Measurements from ENCODE around the gene PDZRN3.

PDZRN3 gene

GRCh38 chr3:73624821-73625665, at the start of gene PDZRN3:
TSS of gene PDZRN3 (minus strand) at chr3:73624941.
- no peak for FAIRE-seq

DNA sequence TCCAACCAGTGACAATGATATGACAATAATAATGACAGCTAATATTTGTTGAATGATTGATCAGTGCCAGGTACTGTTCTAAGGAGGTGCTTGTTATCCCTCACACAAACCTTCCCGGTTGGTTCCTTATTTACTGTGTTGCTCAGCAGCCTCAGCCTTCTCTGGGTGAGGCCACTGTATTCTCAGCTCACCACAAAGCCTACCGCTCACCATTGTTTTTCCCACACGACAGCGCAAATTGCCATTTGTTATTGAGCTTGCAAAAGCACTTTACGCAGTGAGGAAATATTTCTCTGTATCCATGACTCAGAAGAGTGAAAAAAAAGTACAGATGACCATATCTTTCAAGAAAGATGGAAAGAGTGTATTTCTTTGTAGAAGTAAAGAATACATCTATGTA, 49.5 kb upstream of the PDZRN3 start:
- FAIRE-seq (no peak), DNase-seq (ENCODE audit: insufficient read length, low spot score) (no peak)

More at GRCh38 chr3:73624821-73625665, at the start of gene PDZRN3:
- DNase-seq (ENCODE audit: insufficient read length, low spot score) = no peak

DNA sequence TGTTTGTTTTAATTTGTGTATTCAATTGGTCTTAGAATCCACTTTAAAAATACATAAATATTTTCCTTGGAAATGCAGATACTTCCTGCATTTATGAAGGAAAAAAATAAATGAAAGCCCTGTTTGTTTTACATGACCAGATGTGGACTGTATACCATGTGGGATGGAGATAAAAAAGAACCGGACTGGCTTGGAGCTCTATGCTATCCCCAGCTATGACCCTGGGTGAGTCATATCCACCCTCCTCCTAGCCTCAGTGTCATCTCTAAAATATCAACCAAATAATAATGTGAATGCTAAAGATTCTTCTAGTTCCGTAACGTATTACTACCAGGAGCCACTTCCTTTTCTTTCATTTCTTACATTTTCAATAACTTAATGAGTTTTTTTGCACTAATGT, 44.5 kb upstream of the PDZRN3 start:
- no peak for DNase-seq (ENCODE audit: insufficient read length, low spot score)
- FAIRE-seq = no peak

DNA sequence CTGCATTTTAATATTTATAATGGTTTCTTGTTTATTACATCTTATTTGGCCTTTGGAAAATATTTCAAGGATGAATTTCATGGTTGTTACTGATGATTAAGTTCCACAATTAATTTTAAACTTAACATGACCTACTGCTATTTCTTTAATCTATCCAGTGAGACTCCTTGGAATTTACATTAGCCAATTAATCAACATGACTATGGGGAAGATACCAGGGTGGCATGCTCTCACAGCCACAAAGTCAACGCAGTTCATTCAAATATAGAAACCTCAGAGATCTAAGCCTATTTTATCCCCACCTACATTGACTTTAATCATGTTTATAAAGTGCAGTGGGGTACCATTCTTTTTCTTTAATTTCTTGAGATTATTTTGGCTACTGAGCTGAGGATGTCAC, 43.6 kb upstream of the PDZRN3 start:
- no peak for FAIRE-seq
- DNase-seq (ENCODE audit: insufficient read length, low spot score) = no peak

DNA sequence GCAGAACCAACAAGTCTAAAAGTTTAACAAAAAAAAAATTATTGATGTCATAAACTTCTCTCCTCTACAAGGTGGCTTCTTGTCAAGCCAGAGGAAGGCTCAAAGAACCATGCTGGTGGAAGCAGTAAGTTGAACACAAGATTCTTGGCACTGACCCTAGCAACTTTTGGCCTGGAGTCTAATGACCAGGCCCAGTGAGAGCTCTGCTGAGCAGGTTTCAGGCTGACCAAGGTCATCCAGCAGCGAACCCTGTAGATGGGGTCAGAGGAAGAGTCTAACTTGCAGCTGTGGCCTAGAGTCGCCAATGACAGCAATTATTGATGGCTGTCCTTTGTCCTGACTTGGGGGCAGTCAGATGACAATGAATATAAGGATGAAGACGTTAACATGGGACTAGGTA, 43.1 kb upstream of the PDZRN3 start:
- DNase-seq (ENCODE audit: insufficient read length, low spot score) (no peak), FAIRE-seq (no peak)

DNA sequence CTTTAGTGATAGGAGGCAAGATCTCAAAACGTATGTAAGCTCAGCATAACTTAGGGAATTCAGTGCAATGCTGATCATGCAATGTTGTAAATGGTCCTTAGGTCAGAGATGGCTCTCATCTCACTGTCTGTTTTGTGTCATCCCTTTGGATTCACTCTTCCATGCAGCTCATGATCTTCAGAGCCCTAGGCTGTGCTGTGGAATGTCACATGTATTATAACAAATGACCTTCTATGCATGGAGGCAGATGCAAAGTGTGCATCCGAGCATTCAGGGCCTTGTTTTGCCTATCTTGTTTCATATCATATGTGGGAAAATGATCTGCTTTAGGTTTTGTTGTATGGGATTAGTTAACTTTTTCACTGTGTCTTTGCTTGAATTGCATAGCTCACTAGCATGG, 40.5 kb upstream of the PDZRN3 start:
- FAIRE-seq (no peak), DNase-seq (ENCODE audit: insufficient read length, low spot score) (no peak)

DNA sequence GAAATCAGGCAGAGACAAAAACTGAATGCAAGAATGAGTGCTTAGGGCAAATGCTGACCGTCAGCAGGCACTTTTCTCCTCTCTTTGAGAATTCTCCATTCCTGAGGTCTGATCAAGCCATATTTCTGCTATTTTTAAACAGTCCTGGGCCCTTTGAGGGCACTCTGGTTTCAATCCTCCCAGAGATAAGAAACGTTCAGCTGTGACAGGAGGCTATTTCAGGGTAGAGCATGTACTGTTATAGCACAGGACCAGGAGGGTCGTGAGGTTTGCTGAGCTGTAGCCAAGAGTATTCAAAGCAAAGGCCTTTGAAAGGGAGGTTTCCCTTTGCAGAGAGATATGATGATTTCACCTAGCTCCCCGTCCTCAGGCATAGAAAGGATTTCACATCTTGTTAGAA, 39.6 kb upstream of the PDZRN3 start:
- DNase-seq (ENCODE audit: insufficient read length, low spot score) = no peak
- no peak for FAIRE-seq

DNA sequence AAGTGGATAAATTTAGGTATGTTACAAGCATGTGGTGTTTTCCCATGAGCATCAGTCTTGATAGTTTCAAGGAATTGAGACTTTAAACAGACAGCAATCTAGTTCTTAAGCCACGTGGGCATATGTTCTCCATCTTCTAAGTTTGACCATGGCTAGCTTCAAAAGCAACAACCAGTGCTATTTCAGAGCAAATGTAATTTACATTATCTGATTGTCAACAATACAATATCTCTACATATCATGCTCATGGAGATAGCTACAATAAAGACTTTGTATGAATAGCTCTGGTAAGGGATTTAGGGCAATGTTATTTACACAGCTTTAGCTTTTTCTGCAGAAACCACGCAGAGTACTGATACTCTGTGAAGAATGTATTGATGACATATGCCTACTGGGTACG, 38.8 kb upstream of the PDZRN3 start:
- FAIRE-seq (no peak), DNase-seq (ENCODE audit: insufficient read length, low spot score) (no peak)

DNA sequence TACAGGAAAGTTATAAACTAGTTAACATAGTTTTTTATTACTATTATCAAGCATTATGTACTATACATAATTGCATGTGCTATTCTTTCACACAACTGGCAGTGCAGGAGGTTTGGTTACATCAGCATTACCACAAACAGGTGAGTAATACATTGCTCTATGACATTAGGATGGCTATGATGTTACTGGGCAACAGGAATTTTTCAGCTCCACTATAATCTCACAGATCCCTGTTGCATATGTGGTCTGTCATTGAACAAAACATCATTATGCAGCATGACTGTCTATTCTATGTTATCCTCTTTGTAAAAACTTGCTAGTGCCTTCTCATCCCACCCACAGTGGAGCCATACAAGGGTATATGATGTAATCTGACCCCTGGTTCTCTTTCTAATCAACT, 36.5 kb upstream of the PDZRN3 start:
- no peak for FAIRE-seq
- DNase-seq (ENCODE audit: insufficient read length, low spot score) = no peak

GRCh38 chr3:73658227-73658626, 33.5 kb upstream of the PDZRN3 start:
- DNase-seq (ENCODE audit: insufficient read length, low spot score) = no peak
- FAIRE-seq = no peak

DNA sequence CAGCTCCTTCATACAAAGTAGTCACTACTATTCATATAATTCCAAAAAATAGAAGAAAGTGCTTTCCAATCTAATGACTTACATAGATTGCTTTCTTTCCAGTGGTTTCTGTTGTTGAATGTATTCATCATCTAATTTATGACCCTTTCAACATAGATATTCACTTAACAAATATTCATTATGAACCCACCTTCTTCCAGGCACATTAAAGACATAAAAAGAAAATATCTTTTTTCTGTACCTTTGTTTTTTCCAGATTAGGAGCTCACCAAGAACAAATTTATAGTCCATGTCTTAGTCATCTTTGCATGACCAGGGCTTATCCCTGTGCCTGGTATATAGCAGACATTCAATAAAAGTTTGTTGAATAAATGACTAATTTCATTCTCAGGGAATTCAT, 32.4 kb upstream of the PDZRN3 start:
- no peak for DNase-seq (ENCODE audit: insufficient read length, low spot score)
- FAIRE-seq = no peak

- FAIRE-seq (no peak), DNase-seq (ENCODE audit: insufficient read length, low spot score) (no peak)
Measured at GRCh38 chr3:73656241-73656890, 31.6 kb upstream of the PDZRN3 start.

GRCh38 chr3:73655197-73655596, 30.5 kb upstream of the PDZRN3 start:
- DNase-seq (ENCODE audit: insufficient read length, low spot score) = no peak
- no peak for FAIRE-seq

GRCh38 chr3:73653877-73654276, 29.1 kb upstream of the PDZRN3 start:
- no peak for DNase-seq (ENCODE audit: insufficient read length, low spot score)
- no peak for FAIRE-seq

DNA sequence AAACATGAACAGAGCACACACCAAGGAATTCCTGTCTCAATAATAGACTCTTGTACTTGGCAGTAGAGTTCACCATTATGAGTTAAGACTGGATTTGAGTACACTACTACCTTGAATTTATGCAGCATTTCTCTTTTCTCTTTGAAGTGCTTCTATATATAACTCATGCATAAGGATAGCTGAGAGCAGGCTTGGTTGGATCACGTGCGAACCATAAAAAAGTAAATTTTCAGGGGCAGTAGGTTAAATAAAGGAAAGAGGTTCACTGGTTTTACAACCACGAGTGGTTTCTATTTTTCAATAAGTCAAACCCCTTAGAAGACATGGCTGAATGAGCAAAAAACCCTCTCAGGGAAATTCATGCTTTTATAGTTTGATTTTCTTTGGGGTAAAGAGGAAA, 28.6 kb upstream of the PDZRN3 start:
- no peak for DNase-seq (ENCODE audit: insufficient read length, low spot score)
- no peak for FAIRE-seq

GRCh38 chr3:73652896-73653295, 28.2 kb upstream of the PDZRN3 start:
- FAIRE-seq = no peak

DNA sequence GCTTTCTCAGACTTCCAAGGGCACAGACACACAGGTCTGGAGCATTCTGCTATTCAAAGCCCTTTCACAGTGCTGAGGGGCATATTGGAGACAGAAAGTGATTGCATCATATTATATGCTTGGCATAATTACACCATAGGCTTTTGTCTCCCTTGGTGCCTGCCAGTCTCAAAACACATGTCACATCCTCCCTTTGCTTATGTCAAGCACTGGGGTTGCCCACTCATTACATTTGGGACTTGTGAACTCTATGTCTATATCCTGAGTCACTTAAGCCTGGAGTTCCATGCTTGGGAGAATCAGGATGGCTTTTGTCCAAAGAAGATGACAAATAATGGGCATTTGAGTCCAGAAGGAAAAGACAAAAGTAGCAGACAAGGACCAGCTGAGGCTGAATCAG, 12.3 kb upstream of the PDZRN3 start:
- no peak for FAIRE-seq

More at GRCh38 chr3:73652896-73653295, 28.2 kb upstream of the PDZRN3 start:
- no peak for DNase-seq (ENCODE audit: insufficient read length, low spot score)

DNA sequence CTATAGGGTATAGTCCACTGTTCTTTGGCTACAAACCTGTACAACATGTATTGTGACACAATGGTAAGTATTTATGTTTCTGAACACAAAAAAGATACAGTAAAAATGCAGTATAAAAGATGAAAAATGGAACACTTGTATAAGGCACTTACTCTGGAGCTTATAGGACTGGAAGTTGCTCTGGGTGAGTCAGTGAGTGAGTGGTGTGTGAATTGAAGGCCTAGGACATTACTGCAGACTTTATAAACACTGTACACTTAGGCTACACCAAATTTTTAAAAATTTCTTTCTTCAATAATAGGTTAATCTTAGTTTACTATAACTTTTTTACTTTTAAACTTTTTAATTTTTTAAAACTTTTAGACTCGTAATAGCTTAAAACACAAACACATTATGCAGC, 10.5 kb upstream of the PDZRN3 start:
- DNase-seq (ENCODE audit: insufficient read length, low spot score) = no peak
- FAIRE-seq = no peak

More for the DNA sequence above, 12.3 kb upstream of the PDZRN3 start:
- DNase-seq (ENCODE audit: insufficient read length, low spot score) = no peak

GRCh38 chr3:73633916-73634344, 9.2 kb upstream of the PDZRN3 start:
- no peak for FAIRE-seq

GRCh38 chr3:73633453-73633852, 8.7 kb upstream of the PDZRN3 start:
- no peak for DNase-seq (ENCODE audit: insufficient read length, low spot score)
- no peak for FAIRE-seq

More at GRCh38 chr3:73633916-73634344, 9.2 kb upstream of the PDZRN3 start:
- no peak for DNase-seq (ENCODE audit: insufficient read length, low spot score)

DNA sequence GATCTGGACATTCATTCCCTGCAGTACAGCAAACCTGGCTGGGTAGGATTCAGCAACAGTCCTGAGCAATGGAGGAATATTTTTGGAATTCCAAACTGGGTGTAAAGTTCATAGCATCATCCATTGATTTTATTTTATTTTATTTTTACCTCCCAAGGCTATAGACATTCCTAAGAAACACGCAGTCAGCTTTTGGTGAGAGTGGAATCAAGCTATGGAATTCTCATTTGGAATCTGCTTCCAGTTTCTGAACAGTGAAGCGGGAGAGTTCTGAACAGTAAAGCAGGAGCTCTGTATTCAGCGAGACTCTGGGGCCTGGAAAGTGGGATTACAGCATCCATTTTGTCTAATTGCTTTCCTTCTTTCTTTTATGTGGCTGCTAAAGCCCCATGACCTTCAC, 1.4 kb upstream of the PDZRN3 start:
- no peak for FAIRE-seq
- no peak for DNase-seq (ENCODE audit: insufficient read length, low spot score)
